ENCODE measurements around the gene DOCK11. TPM values are rescaled to one million over a fixed set of nuclear protein-coding genes. Genes with fewer than 3 reads are reported as not detected.

Gene DOCK11
- total RNA-seq, 4 donors from 2014 or later = 6.4 to 16.4 (median 9.8) TPM

DNA sequence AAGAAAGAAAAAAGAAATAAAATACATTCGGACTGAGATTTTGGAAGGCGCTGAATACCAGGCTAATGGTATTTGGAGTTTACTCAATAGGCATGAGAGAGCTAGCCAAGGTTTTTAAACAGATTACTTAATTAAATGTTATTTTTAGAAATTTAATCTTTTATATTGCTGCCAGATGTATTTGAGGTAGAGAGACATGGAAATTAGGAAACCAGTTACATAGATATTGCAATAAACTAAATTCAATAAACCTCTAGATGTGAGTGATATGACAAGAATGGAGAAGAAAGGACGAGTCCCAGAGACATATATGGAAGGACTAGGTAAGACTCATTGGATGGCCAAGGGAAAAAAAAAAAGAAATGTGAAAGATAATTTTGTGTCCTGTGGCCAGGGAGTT, 193.3 kb downstream of the DOCK11 start:
- Histone ChIP-seq H3K27ac (no peak overlapping the region), H3K4me3 (no peak overlapping the region), H3K4me1 (no peaks in the 10 kb centered on the region), H3K9me3 (no peaks in the 10 kb centered on the region), H3K36me3 (no peaks in the 10 kb centered on the region), H3K27me3 (no peaks in the 10 kb centered on the region)
- in situ Hi-C loops (cut with MboI; ENCODE audit: low pct_ligation_motif_present in 1 of 4, low pct_unique_long_range_greater_than_20kb in 1 of 4, low sequenced_read_pairs in 3 of 4) = no loop called here
- DNase-seq = no peak
- no peak for TF ChIP-seq EP300 (IDR thresholded peaks at IDR 0.05; ENCODE audit: low read depth)
- TF ChIP-seq POLR2AphosphoS5 (IDR thresholded peaks at IDR 0.05) = no peak
- no peak for TF ChIP-seq POLR2A (IDR thresholded peaks at IDR 0.05)
- TF ChIP-seq, protein P1, sequence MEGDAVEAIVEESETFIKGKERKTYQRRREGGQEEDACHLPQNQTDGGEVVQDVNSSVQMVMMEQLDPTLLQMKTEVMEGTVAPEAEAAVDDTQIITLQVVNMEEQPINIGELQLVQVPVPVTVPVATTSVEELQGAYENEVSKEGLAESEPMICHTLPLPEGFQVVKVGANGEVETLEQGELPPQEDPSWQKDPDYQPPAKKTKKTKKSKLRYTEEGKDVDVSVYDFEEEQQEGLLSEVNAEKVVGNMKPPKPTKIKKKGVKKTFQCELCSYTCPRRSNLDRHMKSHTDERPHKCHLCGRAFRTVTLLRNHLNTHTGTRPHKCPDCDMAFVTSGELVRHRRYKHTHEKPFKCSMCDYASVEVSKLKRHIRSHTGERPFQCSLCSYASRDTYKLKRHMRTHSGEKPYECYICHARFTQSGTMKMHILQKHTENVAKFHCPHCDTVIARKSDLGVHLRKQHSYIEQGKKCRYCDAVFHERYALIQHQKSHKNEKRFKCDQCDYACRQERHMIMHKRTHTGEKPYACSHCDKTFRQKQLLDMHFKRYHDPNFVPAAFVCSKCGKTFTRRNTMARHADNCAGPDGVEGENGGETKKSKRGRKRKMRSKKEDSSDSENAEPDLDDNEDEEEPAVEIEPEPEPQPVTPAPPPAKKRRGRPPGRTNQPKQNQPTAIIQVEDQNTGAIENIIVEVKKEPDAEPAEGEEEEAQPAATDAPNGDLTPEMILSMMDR (IDR thresholded peaks at IDR 0.05) = no peak
- 85% methylated on average over 3 of the region's 3 CpGs; no CpG with 5 or more reads in 1 of the 2 donors for WGBS, 2 donors (ENCODE audit: low coverage in 1 of 2)
- intact Hi-C loops (cut with DNase I; ENCODE audit: low total_unique reads) = no loop called here

DNA sequence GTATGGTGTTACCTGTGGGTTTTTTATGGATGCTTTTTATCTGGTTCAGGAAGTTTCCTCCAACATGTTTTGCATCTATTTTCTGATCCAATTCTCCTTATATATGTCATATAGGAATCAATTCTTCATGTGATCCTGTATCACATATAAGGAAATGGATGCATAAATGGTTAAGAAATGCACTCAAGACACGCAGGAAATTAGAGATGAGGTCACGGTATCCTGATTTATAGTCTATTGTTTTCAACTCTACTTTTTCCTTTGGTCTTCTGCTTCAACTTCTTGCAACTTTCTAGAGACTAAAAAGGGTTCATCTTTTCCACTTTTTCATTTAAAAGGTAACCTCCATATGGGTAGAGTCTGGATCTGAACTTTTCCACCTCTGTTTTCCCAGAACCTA, 198.2 kb downstream of the DOCK11 start:
- in situ Hi-C loops (cut with MboI; ENCODE audit: low pct_ligation_motif_present in 1 of 4, low pct_unique_long_range_greater_than_20kb in 1 of 4, low sequenced_read_pairs in 3 of 4) (no loop called here), intact Hi-C loops (cut with DNase I; ENCODE audit: low total_unique reads) (no loop called here)
- Histone ChIP-seq H3K9me3 (no peaks in the 10 kb centered on the region), H3K36me3 (no peaks in the 10 kb centered on the region), H3K27ac (no peak overlapping the region), H3K4me1 (no peaks in the 10 kb centered on the region), H3K27me3 (no peaks in the 10 kb centered on the region), H3K4me3 (no peak overlapping the region)
- TF ChIP-seq POLR2AphosphoS5 (IDR thresholded peaks at IDR 0.05) = no peak
- TF ChIP-seq, protein P1 (IDR thresholded peaks at IDR 0.05) = no peak
- DNase-seq = no peak
- WGBS, 2 donors (ENCODE audit: low coverage in 1 of 2) = 41% methylated on average over 2 of the region's 2 CpGs; no CpG with 5 or more reads in 1 of the 2 donors

DNA sequence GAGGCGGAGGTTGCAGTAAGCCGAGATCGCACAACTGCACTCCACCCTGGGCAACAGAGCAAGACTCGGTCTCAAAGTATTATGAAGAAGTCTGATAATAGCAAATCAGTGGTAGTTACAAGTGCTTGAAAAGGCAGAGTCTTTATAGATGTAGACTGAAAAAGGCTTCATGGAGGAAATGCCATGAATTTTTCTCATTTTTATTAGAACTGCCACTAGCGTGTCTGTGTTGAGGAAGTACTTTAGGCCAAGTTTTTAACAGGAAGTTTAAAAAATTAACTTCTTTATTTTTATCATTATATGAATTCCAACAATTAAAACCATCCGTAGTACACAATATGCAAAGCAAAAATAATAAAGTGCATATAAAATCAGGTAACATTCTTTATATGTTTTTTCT, 199.0 kb downstream of the DOCK11 start:
- DNase-seq = no peak
- H3K4me1 ChIP-seq = no peaks in the 10 kb centered on the region
- TF ChIP-seq, protein P1 (IDR thresholded peaks at IDR 0.05) = no peak
- TF ChIP-seq POLR2A (IDR thresholded peaks at IDR 0.05) (no peak), POLR2AphosphoS5 (IDR thresholded peaks at IDR 0.05) (no peak), EP300 (IDR thresholded peaks at IDR 0.05; ENCODE audit: low read depth) (no peak)
- H3K27ac ChIP-seq = no peak overlapping the region
- 17 to 75% methylated on average over 1 to 6 of the region's 6 CpGs for WGBS, 2 donors (ENCODE audit: low coverage in 1 of 2)
- in situ Hi-C loops (cut with MboI; ENCODE audit: low pct_ligation_motif_present in 1 of 4, low pct_unique_long_range_greater_than_20kb in 1 of 4, low sequenced_read_pairs in 3 of 4) (no loop called here), intact Hi-C loops (cut with DNase I; ENCODE audit: low total_unique reads) (no loop called here)
- no peaks in the 10 kb centered on the region for H3K36me3 ChIP-seq
- no peaks in the 10 kb centered on the region for H3K9me3 ChIP-seq
- H3K4me3 ChIP-seq = no peak overlapping the region
- no peaks in the 10 kb centered on the region for H3K27me3 ChIP-seq

DNA sequence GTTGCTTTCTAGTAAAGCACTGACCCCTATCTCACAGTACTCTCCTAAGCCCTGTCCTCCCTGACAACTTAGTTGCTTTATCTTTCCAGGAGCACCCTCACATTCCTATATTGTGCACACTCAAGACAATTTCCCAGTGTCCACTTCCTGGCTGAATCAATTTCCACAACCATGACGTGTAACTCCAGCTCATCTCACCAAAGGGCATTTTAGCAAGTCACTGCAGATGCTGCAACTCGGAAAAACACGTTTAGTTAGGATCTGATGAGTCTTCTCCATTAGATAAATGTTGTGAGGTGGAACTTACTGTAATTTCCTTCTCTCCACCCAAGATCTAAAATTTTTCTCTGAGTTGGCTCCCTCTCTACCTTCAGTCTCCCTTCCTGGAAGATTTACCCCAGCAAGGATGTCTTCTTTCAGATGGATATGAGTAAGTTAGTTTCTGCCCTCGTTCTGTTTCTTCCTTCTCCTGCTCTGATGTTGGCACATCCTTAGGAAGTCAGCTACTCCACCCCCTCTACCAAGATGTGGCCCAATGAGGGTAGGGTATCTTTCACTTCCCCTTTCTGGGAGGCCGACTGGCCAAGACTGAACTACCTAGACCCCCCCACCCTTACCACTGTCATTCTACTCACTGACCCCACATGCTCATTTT, 203.0 kb downstream of the DOCK11 start:
- TF ChIP-seq, protein P1 (IDR thresholded peaks at IDR 0.05) = no peak
- TF ChIP-seq POLR2A (IDR thresholded peaks at IDR 0.05) = no peak
- TF ChIP-seq EP300 (IDR thresholded peaks at IDR 0.05; ENCODE audit: low read depth) = no peak
- TF ChIP-seq POLR2AphosphoS5 (IDR thresholded peaks at IDR 0.05) = no peak
- in situ Hi-C loops (cut with MboI; ENCODE audit: low pct_ligation_motif_present in 1 of 4, low pct_unique_long_range_greater_than_20kb in 1 of 4, low sequenced_read_pairs in 3 of 4) = no loop called here

More for the DNA sequence above, 203.0 kb downstream of the DOCK11 start:
- Histone ChIP-seq H3K27ac (no peak overlapping the region), H3K9me3 (no peaks in the 10 kb centered on the region), H3K4me1 (no peaks in the 10 kb centered on the region), H3K27me3 (no peaks in the 10 kb centered on the region), H3K36me3 (no peaks in the 10 kb centered on the region), H3K4me3 (no peak overlapping the region)
- WGBS, 2 donors (ENCODE audit: low coverage in 1 of 2) = 33 to 62% methylated on average over 1 to 5 of the region's 5 CpGs
- no peak for DNase-seq
- intact Hi-C loops (cut with DNase I; ENCODE audit: low total_unique reads) = no loop called here
